ENCODE data around the gene OPA1. TPM values are rescaled to one million over a fixed set of nuclear protein-coding genes. Genes with fewer than 3 reads are reported as not detected.

OPA1 gene
- total RNA-seq, 4 donors from 2014 or later: 45.3 to 78.8 (median 48.7) TPM

DNA sequence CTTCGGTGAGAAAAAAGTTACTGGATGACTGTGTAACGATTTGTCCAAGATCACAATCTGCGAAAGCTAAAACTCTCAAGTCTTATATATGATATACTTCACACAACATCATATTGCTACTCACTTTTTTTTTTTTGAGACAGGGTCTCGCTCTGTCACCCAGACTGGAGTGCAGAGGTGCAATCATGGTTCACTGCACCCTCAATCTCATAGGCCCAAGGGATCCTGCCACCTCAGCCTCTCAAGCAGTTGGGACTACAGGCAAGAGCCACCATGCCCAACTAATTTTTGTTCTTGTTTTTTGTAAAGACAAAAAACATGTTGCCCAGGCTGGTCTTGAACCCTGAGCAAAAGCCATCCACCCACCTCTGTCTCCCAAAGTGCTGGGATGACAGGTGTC is 32.9 kb upstream of the OPA1 start:
- Histone ChIP-seq H3K27ac (no peak overlapping the region), H3K9me3 (no peaks in the 10 kb centered on the region), H3K27me3 (no peaks in the 10 kb centered on the region), H3K36me3 (no peaks in the 10 kb centered on the region), H3K4me1 (peaks cover 6 to 17% of the 10 kb centered on the region in 2 donors), H3K4me3 (replicated peaks in 1 of 3) (no peak overlapping the region)
- intact Hi-C loops (cut with DNase I): no loop called here
- DNase-seq: peak in 1 of 2 donors; percentile 13
- 77 to 86% methylated on average over 4 of the region's 4 CpGs for WGBS, 2 donors
- TF ChIP-seq POLR2A (IDR thresholded peaks at IDR 0.05): no peak
- TF ChIP-seq, protein P1, sequence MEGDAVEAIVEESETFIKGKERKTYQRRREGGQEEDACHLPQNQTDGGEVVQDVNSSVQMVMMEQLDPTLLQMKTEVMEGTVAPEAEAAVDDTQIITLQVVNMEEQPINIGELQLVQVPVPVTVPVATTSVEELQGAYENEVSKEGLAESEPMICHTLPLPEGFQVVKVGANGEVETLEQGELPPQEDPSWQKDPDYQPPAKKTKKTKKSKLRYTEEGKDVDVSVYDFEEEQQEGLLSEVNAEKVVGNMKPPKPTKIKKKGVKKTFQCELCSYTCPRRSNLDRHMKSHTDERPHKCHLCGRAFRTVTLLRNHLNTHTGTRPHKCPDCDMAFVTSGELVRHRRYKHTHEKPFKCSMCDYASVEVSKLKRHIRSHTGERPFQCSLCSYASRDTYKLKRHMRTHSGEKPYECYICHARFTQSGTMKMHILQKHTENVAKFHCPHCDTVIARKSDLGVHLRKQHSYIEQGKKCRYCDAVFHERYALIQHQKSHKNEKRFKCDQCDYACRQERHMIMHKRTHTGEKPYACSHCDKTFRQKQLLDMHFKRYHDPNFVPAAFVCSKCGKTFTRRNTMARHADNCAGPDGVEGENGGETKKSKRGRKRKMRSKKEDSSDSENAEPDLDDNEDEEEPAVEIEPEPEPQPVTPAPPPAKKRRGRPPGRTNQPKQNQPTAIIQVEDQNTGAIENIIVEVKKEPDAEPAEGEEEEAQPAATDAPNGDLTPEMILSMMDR (IDR thresholded peaks at IDR 0.05): no peak

DNA sequence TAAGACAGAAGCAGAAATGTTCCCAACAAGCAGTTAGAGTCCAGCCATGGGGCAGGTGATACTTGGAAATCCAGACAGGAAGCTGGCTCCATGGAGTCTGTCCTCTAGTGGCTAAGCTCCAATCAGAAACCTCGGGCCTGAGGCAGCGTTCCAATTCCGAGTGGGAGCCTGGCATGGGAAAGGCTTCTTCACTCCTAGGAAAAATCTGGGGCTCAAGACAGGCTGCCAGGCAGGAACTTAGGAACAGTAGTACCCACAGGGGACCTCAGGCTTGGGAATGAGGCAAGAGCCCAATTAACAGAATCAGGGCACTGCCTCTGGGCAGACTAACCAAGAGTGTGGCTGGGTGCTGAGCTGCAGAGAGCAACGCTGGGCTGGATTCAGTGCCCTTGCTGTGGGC is 32.1 kb upstream of the OPA1 start:
- Histone ChIP-seq H3K36me3 (no peaks in the 10 kb centered on the region), H3K4me3 (replicated peaks in 1 of 3) (no peak overlapping the region), H3K9me3 (no peaks in the 10 kb centered on the region), H3K27ac (no peak overlapping the region), H3K4me1 (peaks cover 6 to 12% of the 10 kb centered on the region in 2 donors), H3K27me3 (no peaks in the 10 kb centered on the region)
- TF ChIP-seq, protein P1 (IDR thresholded peaks at IDR 0.05): no peak
- TF ChIP-seq POLR2A (IDR thresholded peaks at IDR 0.05): no peak
- intact Hi-C loops (cut with DNase I): no loop called here
- WGBS, 2 donors: 62 to 90% methylated on average over 4 of the region's 4 CpGs
- DNase-seq: peak in 1 of 2 donors; percentile 40

DNA sequence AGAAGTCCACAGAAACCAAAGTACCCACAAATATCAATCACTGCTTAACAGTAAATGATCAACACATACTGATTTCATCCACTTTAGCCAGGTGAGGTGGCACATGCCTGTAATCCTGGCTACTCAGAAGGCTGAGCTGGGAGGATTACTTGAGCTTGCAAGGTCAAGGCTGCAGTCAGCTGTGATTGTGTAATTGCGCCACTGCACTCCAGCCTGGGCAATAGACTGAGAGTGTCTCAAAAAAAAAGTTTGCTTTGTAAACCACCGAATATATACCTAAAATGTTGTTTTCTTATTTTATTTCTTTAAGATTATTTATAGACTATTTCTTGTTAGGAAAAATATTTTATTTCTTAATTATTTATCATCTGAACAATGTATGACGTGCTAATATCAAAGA is 29.6 kb upstream of the OPA1 start:
- Histone ChIP-seq H3K9me3 (no peaks in the 10 kb centered on the region), H3K27ac (peak overlapping the region; percentile 25 to 43 (median 26)), H3K36me3 (no peaks in the 10 kb centered on the region), H3K27me3 (no peaks in the 10 kb centered on the region), H3K4me3 (replicated peaks in 1 of 3) (no peak overlapping the region), H3K4me1 (peaks cover 6 to 10% of the 10 kb centered on the region in 2 donors)
- peak; percentile 45 to 61 for DNase-seq
- intact Hi-C loops (cut with DNase I): no loop called here
- TF ChIP-seq, protein P1 (IDR thresholded peaks at IDR 0.05): no peak
- TF ChIP-seq POLR2A (IDR thresholded peaks at IDR 0.05): no peak
- 83 to 84% methylated on average over 3 of the region's 3 CpGs for WGBS, 2 donors

DNA sequence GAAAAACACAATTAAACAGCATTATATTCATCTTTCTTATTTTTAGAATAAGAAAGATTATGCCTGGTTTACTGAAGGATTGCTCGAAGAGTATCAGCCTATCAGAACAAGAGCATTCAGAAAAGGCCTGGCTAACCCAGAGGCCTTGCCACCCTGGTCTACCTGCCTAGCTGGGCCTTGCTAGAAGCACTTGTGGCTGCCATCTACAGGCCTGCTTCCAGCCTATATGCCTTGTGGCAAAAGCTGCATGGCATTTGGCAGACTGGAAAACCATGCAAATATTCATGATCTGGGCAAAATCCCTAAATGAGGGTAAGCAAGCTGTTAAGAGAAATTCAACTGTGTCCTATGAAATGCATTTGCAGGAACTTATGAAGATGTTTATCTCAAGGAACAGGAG is 29.0 kb upstream of the OPA1 start:
- H3K4me1 ChIP-seq: peaks cover 6 to 10% of the 10 kb centered on the region in 2 donors
- no peak overlapping the region for H3K4me3 ChIP-seq (replicated peaks in 1 of 3)
- 47 to 72% methylated on average over 1 of the region's 1 CpG for WGBS, 2 donors
- intact Hi-C loops (cut with DNase I): no loop called here
- H3K27ac ChIP-seq: peak overlapping the region in 1 of 3 donors; percentile 26
- TF ChIP-seq, protein P1 (IDR thresholded peaks at IDR 0.05): peak in 4 of 6 experiments; percentile 15 to 65 (median 56)
- no peak for TF ChIP-seq POLR2A (IDR thresholded peaks at IDR 0.05)
- no peaks in the 10 kb centered on the region for H3K9me3 ChIP-seq
- peak; percentile 30 to 76 for DNase-seq
- no peaks in the 10 kb centered on the region for H3K36me3 ChIP-seq
- no peaks in the 10 kb centered on the region for H3K27me3 ChIP-seq

DNA sequence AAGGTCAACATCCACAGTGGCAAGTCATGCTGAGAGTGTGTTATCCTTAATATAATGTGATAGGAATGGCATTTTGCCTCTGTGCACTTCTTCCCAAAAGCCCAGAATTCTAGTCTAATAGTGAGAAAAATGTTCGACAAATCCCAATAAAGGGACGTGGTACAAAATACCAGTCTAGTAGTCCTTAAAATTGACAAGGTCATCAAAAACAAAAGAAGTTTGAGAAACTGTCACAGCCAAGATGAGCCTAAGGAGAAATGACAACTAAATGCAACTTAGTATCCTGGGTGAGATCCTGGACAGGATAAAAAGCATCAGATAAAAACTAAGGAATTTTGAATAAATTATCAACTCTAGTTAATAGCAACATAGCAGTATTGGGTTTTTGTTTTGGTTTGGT is 23.9 kb upstream of the OPA1 start:
- intact Hi-C loops (cut with DNase I): loop anchor here (5.0 kb wide), 1 partner anchor 112 kb away; no protein-coding TSS in a partner anchor
- no peak for DNase-seq
- no peak overlapping the region for H3K4me3 ChIP-seq (replicated peaks in 1 of 3)
- H3K36me3 ChIP-seq: no peaks in the 10 kb centered on the region
- H3K9me3 ChIP-seq: no peaks in the 10 kb centered on the region
- no peak overlapping the region for H3K27ac ChIP-seq
- no peaks in the 10 kb centered on the region for H3K4me1 ChIP-seq
- H3K27me3 ChIP-seq: no peaks in the 10 kb centered on the region
- 93 to 95% methylated on average over 2 of the region's 2 CpGs for WGBS, 2 donors
- TF ChIP-seq, protein P1 (IDR thresholded peaks at IDR 0.05): no peak
- TF ChIP-seq POLR2A (IDR thresholded peaks at IDR 0.05): no peak

All from thyroid gland (tissue), 4 donors.